Panc1 (cell line): ENCODE measurements around the gene GNB2. TPM values are rescaled to one million over a fixed set of nuclear protein-coding genes. Genes with fewer than 3 reads are reported as not detected.

Experiments
- ATAC-seq: fragments of 200-7000 bp; cut with Tn5 transposase; 2 replicates; pipeline ENCODE4 v1.9.1; 2020; ENCODE audit warnings: mild to moderate bottlenecking, moderate library complexity
- BruUV-seq: library from RNA; stranded (reverse); fragments of 400-500 nt; replicated peaks from 2 replicates; lab custom pipeline; 2021; lab: Mats Ljungman, UMichigan
- CTCF ChIA-PET: fragments of 300-600 bp; sonication (Branson Sonifier 250); formaldehyde crosslinking; loops from one replicate; lab custom pipeline; 2022; ENCODE audit warnings: antibody characterized with exemption; lab: Charles Lee
- POLR2A ChIA-PET: fragments of 300-600 bp; sonication (Branson Sonifier 250); formaldehyde crosslinking; loops from one replicate; lab custom pipeline; 2022; ENCODE audit warnings: antibody characterized with exemption; lab: Charles Lee
- DNase-seq: peaks from one replicate; pipeline ENCODE4 v3.0.0-alpha.2; 2010; ENCODE audit warnings: low read depth, low spot score
- H3K27ac ChIP-seq: 2 replicates; pipeline ENCODE4 v1.5.1; 2011; ENCODE audit warnings: mild to moderate bottlenecking, low read length, inconsistent platforms
- H3K27me3 ChIP-seq: fragments of 200-500 bp; sonication (Bioruptor generic); 2 replicates; pipeline ENCODE4 v1.6.0; 2014; ENCODE audit warnings: low read length, inconsistent platforms; ENCODE audit not compliant: control insufficient read depth, insufficient read depth
- H3K36me3 ChIP-seq: fragments of 200-500 bp; sonication (Bioruptor generic); 2 replicates; pipeline ENCODE4 v1.5.1; 2014; ENCODE audit warnings: inconsistent platforms, mild to moderate bottlenecking, low read length, moderate library complexity; ENCODE audit not compliant: control insufficient read depth, insufficient read depth
- H3K4me1 ChIP-seq: 2 replicates; pipeline ENCODE4 v1.5.1; 2011; ENCODE audit warnings: inconsistent platforms, mild to moderate bottlenecking, low read length, moderate library complexity; ENCODE audit not compliant: control insufficient read depth, insufficient read depth
- H3K4me3 ChIP-seq, 2 experiments: 2 replicates each; pipeline ENCODE4 v1.5.1; 2011 to 2012; ENCODE audit warnings: low read depth in 2 of 2, low read length in 2 of 2, mild to moderate bottlenecking in 2 of 2, inconsistent platforms in 1 of 2, moderate library complexity in 1 of 2
- H3K9me3 ChIP-seq: fragments of 200-500 bp; sonication (Bioruptor generic); 2 replicates; pipeline ENCODE4 v1.5.1; 2014; ENCODE audit warnings: low read depth, mild to moderate bottlenecking, inconsistent platforms, low read length, moderate library complexity; ENCODE audit not compliant: control insufficient read depth, insufficient read depth
- POLR2AphosphoS5 ChIP-seq: IDR thresholded peaks from 2 replicates; pipeline ENCODE4 v1.6.1; 2012; ENCODE audit warnings: mild to moderate bottlenecking, low read depth, low read length, moderate library complexity
- SIN3A ChIP-seq: IDR thresholded peaks from 2 replicates; pipeline ENCODE4 v1.6.1; 2012; ENCODE audit warnings: low read depth, mild to moderate bottlenecking, low read length, moderate library complexity, borderline replicate concordance; ENCODE audit not compliant: insufficient read depth
- TCF7L2 ChIP-seq: IDR thresholded peaks from 2 replicates; pipeline ENCODE4 v1.6.1; 2011; ENCODE audit warnings: mild to moderate bottlenecking, low read depth, low read length, inconsistent platforms
- in situ Hi-C: cut with HindIII; loops from 2 replicates; pipeline ENCODE4 v1.10.0; 2016; ENCODE audit warnings: low sequenced_read_pairs, low pct_unique_long_range_greater_than_20kb
- intact Hi-C: fragments of 100-400 bp; cut with micrococcal nuclease; formaldehyde crosslinking; loops from one replicate; pipeline ENCODE4 v1.10.0; 2022; ENCODE audit not compliant: unreplicated experiment
- total RNA-seq: library from RNA; stranded (reverse); gene quantifications from one replicate; pipeline ENCODE4 v1.2.1, GENCODE V29; 2021; ENCODE audit not compliant: unreplicated experiment
- TF ChIP-seq, protein P1 (sequence below): fragments of 450-650 bp; IDR thresholded peaks from 2 replicates; pipeline ENCODE4 v1.5.1; 2017; ENCODE audit warnings: mild to moderate bottlenecking
- TF ChIP-seq, protein P2 (sequence below), 2 experiments: IDR thresholded peaks; 2 replicates each; pipeline ENCODE4 v1.6.1; 2011 to 2012; ENCODE audit warnings: low read depth in 2 of 2, control low read depth in 1 of 2, low read length in 1 of 2, mild to moderate bottlenecking in 1 of 2, moderate library complexity in 1 of 2; ENCODE audit not compliant: insufficient read depth in 1 of 2

GNB2 gene
- total RNA-seq, 1 experiment from 2014 or later: 289 TPM

DNA sequence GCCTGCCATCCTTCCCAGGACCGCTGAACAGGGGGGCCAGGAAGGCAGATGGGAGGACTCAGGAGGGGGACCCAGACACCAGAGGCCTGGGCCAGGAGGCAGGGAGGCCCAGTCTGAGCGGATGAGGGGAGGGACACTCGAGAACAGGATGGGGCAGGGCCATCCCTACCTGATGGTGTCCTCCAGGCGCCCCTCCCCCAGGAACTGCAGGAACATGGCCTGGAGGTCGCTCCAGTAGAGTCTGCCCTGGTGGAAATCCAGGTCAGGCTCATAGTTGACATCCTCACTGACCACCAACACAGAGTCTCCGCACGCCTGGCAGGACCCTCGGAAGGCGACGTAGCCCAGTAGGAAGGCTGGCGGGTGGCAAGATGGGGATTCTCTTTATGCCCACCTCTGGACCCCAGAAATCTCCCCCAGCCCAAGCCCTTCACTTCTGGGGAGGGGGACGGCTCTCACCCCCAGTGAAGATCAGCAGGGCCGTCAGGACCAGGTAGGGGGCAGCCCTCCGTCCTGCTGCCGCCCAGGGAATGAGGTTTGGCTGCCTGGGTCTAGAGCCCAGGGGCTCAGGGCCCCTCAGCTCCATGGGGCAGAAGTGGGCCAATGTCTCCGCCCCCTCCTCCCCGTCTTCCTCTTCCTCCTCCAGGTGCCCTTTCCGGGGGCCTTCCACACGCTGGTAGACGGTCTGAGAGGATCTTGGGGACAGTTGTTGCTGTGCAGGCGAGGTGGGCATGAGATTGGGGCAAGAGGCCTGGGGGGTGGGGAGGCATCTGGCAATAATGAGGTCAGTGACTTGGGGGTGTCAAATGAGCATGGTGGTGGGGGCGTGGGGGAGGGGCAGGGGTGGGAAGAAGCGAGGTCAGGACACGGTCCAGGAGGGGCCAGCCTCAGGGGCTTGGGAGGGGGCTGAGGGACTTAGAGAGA lies 32.8 kb upstream of the GNB2 start:
- no peak overlapping the region for H3K4me3 ChIP-seq
- H3K36me3 ChIP-seq: no peaks in the 10 kb centered on the region
- H3K9me3 ChIP-seq: no peaks in the 10 kb centered on the region
- TF ChIP-seq, protein P1, sequence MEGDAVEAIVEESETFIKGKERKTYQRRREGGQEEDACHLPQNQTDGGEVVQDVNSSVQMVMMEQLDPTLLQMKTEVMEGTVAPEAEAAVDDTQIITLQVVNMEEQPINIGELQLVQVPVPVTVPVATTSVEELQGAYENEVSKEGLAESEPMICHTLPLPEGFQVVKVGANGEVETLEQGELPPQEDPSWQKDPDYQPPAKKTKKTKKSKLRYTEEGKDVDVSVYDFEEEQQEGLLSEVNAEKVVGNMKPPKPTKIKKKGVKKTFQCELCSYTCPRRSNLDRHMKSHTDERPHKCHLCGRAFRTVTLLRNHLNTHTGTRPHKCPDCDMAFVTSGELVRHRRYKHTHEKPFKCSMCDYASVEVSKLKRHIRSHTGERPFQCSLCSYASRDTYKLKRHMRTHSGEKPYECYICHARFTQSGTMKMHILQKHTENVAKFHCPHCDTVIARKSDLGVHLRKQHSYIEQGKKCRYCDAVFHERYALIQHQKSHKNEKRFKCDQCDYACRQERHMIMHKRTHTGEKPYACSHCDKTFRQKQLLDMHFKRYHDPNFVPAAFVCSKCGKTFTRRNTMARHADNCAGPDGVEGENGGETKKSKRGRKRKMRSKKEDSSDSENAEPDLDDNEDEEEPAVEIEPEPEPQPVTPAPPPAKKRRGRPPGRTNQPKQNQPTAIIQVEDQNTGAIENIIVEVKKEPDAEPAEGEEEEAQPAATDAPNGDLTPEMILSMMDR: no peak
- TF ChIP-seq, protein P2, sequence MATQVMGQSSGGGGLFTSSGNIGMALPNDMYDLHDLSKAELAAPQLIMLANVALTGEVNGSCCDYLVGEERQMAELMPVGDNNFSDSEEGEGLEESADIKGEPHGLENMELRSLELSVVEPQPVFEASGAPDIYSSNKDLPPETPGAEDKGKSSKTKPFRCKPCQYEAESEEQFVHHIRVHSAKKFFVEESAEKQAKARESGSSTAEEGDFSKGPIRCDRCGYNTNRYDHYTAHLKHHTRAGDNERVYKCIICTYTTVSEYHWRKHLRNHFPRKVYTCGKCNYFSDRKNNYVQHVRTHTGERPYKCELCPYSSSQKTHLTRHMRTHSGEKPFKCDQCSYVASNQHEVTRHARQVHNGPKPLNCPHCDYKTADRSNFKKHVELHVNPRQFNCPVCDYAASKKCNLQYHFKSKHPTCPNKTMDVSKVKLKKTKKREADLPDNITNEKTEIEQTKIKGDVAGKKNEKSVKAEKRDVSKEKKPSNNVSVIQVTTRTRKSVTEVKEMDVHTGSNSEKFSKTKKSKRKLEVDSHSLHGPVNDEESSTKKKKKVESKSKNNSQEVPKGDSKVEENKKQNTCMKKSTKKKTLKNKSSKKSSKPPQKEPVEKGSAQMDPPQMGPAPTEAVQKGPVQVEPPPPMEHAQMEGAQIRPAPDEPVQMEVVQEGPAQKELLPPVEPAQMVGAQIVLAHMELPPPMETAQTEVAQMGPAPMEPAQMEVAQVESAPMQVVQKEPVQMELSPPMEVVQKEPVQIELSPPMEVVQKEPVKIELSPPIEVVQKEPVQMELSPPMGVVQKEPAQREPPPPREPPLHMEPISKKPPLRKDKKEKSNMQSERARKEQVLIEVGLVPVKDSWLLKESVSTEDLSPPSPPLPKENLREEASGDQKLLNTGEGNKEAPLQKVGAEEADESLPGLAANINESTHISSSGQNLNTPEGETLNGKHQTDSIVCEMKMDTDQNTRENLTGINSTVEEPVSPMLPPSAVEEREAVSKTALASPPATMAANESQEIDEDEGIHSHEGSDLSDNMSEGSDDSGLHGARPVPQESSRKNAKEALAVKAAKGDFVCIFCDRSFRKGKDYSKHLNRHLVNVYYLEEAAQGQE (IDR thresholded peaks at IDR 0.05; ENCODE audit: insufficient read depth in 1 of 2, low read depth in 2 of 2, low read length in 1 of 2): no peak
- TF ChIP-seq TCF7L2 (no peak), POLR2AphosphoS5 (no peak), SIN3A (no peak)
- in situ Hi-C loops (no loop called here), intact Hi-C loops (no loop called here)
- POLR2A ChIA-PET: no interaction called here
- DNase-seq: no peak
- no peaks in the 10 kb centered on the region for H3K27me3 ChIP-seq
- no peak overlapping the region for H3K27ac ChIP-seq
- ATAC-seq: no peak
- BruUV-seq: no TSS peak
- CTCF ChIA-PET: interaction anchor here (0.7 kb wide), 1 partner anchor 171 kb away, joined by 3 read pairs; no protein-coding TSS in a partner anchor
- H3K4me1 ChIP-seq: no peaks in the 10 kb centered on the region

DNA sequence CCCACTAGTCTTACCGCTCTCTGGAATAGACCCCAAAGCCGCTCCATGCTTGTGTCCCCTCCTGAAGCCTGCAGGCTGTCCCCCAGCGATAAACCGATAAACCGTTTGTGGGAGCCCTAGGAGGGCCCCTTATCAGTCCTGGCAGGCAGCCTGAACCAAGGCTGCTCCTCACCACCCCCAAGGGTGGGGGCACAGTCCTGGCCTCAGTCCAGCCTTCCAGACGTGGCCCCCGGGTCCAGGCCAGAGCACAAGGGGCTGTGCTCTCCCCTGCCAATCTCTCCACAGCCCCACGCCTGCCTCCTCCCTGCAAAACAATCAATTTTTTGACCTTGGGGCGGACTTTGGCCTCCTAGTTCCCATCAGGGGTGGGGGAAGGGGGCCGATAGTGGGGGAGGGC lies 32.1 kb upstream of the GNB2 start, which contains the start of gene TFR2:
Gene TFR2 (minus strand): TSS at position 90 of the 397 bp plus-strand sequence. CDS start 43 bp downstream, at position 47.
- Histone ChIP-seq H3K4me3 (no peak within 1 kb of the TSS), H3K27me3 (no peaks in the 10 kb centered on the region), H3K27ac (no peak within 1 kb of the TSS), H3K4me1 (no peaks in the 10 kb centered on the region), H3K36me3 (no peaks in the 10 kb centered on the region), H3K9me3 (no peaks in the 10 kb centered on the region)
- ChIA-PET CTCF (no interaction called here), POLR2A (no interaction called here)
- ATAC-seq (no peak), DNase-seq (no peak)
- intact Hi-C loops: no loop called here
- BruUV-seq: no TSS peak
- no peak for TF ChIP-seq TCF7L2
- TF ChIP-seq POLR2AphosphoS5: no peak
- no peak for TF ChIP-seq SIN3A
- TF ChIP-seq, protein P1: no peak
- TF ChIP-seq, protein P2 (IDR thresholded peaks at IDR 0.05; ENCODE audit: insufficient read depth in 1 of 2, low read depth in 2 of 2, low read length in 1 of 2): no peak
- in situ Hi-C loops: no loop called here
